ENCODE measurements around the gene GRB10.
"Not testable (repeated sequence)": the region's sequence is repeated elsewhere in the genome, so short reads cannot be mapped to it uniquely, and the experiment has no call there.

Gene GRB10

GRCh38 chr7:50553973-50554372, 228.7 kb downstream of the GRB10 start:
- Histone ChIP-seq H3K36me3 (ENCODE audit: control insufficient read depth, low read depth, low read length) (no peaks in the 10 kb centered on the region), H3K9ac (ENCODE audit: low read length) (no peak overlapping the region), H3K4me1 (ENCODE audit: control insufficient read depth, low read depth, low read length) (peaks cover 13% of the 10 kb centered on the region), H3K9me3 (ENCODE audit: control insufficient read depth, low read depth, low read length) (no peaks in the 10 kb centered on the region), H3K27ac (ENCODE audit: low read length) (no peak overlapping the region), H3K27me3 (ENCODE audit: control insufficient read depth, insufficient read depth, low read length) (no peaks in the 10 kb centered on the region), H3K4me3 (ENCODE audit: low read length) (no peak overlapping the region)

- no peak overlapping the region for H3K4me3 ChIP-seq (ENCODE audit: low read length)
- H3K9ac ChIP-seq (ENCODE audit: low read length) = no peak overlapping the region
- no peaks in the 10 kb centered on the region for H3K9me3 ChIP-seq (ENCODE audit: control insufficient read depth, low read depth, low read length)
- H3K27ac ChIP-seq (ENCODE audit: low read length) = no peak overlapping the region
- H3K4me1 ChIP-seq (ENCODE audit: control insufficient read depth, low read depth, low read length) = peaks cover 13% of the 10 kb centered on the region
- H3K27me3 ChIP-seq (ENCODE audit: control insufficient read depth, insufficient read depth, low read length) = no peaks in the 10 kb centered on the region
- H3K36me3 ChIP-seq (ENCODE audit: control insufficient read depth, low read depth, low read length) = no peaks in the 10 kb centered on the region
These were observed 229.8 kb downstream of the GRB10 start for GRCh38 chr7:50552921-50553320.

GRCh38 chr7:50552139-50552538, 230.6 kb downstream of the GRB10 start:
- no peaks in the 10 kb centered on the region for H3K27me3 ChIP-seq (ENCODE audit: control insufficient read depth, insufficient read depth, low read length)
- H3K4me3 ChIP-seq (ENCODE audit: low read length) = no peak overlapping the region
- H3K9ac ChIP-seq (ENCODE audit: low read length) = no peak overlapping the region
- no peaks in the 10 kb centered on the region for H3K9me3 ChIP-seq (ENCODE audit: control insufficient read depth, low read depth, low read length)
- no peaks in the 10 kb centered on the region for H3K36me3 ChIP-seq (ENCODE audit: control insufficient read depth, low read depth, low read length)
- no peak overlapping the region for H3K27ac ChIP-seq (ENCODE audit: low read length)
- H3K4me1 ChIP-seq (ENCODE audit: control insufficient read depth, low read depth, low read length) = peaks cover 12% of the 10 kb centered on the region

GRCh38 chr7:50545613-50546012, 237.1 kb downstream of the GRB10 start:
- not testable (repeated sequence) for H3K4me1 ChIP-seq (ENCODE audit: control insufficient read depth, low read depth, low read length); H3K9ac ChIP-seq (ENCODE audit: low read length); H3K36me3 ChIP-seq (ENCODE audit: control insufficient read depth, low read depth, low read length); H3K4me3 ChIP-seq (ENCODE audit: low read length); H3K9me3 ChIP-seq (ENCODE audit: control insufficient read depth, low read depth, low read length); H3K27ac ChIP-seq (ENCODE audit: low read length); H3K27me3 ChIP-seq (ENCODE audit: control insufficient read depth, insufficient read depth, low read length)

- H3K27ac ChIP-seq (ENCODE audit: low read length) = no peak overlapping the region
- no peak overlapping the region for H3K4me3 ChIP-seq (ENCODE audit: low read length)
- H3K9me3 ChIP-seq (ENCODE audit: control insufficient read depth, low read depth, low read length) = no peaks in the 10 kb centered on the region
- H3K4me1 ChIP-seq (ENCODE audit: control insufficient read depth, low read depth, low read length) = no peaks in the 10 kb centered on the region
- no peak overlapping the region for H3K9ac ChIP-seq (ENCODE audit: low read length)
- no peaks in the 10 kb centered on the region for H3K27me3 ChIP-seq (ENCODE audit: control insufficient read depth, insufficient read depth, low read length)
- no peaks in the 10 kb centered on the region for H3K36me3 ChIP-seq (ENCODE audit: control insufficient read depth, low read depth, low read length)
These were observed 237.7 kb downstream of the GRB10 start for GRCh38 chr7:50544992-50545391.

GRCh38 chr7:50543776-50544442, 238.8 kb downstream of the GRB10 start:
- H3K9me3 ChIP-seq (ENCODE audit: control insufficient read depth, low read depth, low read length) = no peaks in the 10 kb centered on the region
- H3K4me3 ChIP-seq (ENCODE audit: low read length) = no peak overlapping the region
- H3K27ac ChIP-seq (ENCODE audit: low read length) = no peak overlapping the region
- no peaks in the 10 kb centered on the region for H3K4me1 ChIP-seq (ENCODE audit: control insufficient read depth, low read depth, low read length)
- no peaks in the 10 kb centered on the region for H3K36me3 ChIP-seq (ENCODE audit: control insufficient read depth, low read depth, low read length)
- no peak overlapping the region for H3K9ac ChIP-seq (ENCODE audit: low read length)
- H3K27me3 ChIP-seq (ENCODE audit: control insufficient read depth, insufficient read depth, low read length) = no peaks in the 10 kb centered on the region

- no peaks in the 10 kb centered on the region for H3K27me3 ChIP-seq (ENCODE audit: control insufficient read depth, insufficient read depth, low read length)
- H3K27ac ChIP-seq (ENCODE audit: low read length) = no peak overlapping the region
- H3K36me3 ChIP-seq (ENCODE audit: control insufficient read depth, low read depth, low read length) = no peaks in the 10 kb centered on the region
- H3K9me3 ChIP-seq (ENCODE audit: control insufficient read depth, low read depth, low read length) = no peaks in the 10 kb centered on the region
- H3K4me3 ChIP-seq (ENCODE audit: low read length) = no peak overlapping the region
- no peaks in the 10 kb centered on the region for H3K4me1 ChIP-seq (ENCODE audit: control insufficient read depth, low read depth, low read length)
- no peak overlapping the region for H3K9ac ChIP-seq (ENCODE audit: low read length)
These were observed 240.6 kb downstream of the GRB10 start for GRCh38 chr7:50542132-50542531.

GRCh38 chr7:50540785-50541579, 241.7 kb downstream of the GRB10 start:
- H3K9ac ChIP-seq (ENCODE audit: low read length) = no peak overlapping the region
- H3K27ac ChIP-seq (ENCODE audit: low read length) = no peak overlapping the region
- H3K4me3 ChIP-seq (ENCODE audit: low read length) = no peak overlapping the region
- no peaks in the 10 kb centered on the region for H3K36me3 ChIP-seq (ENCODE audit: control insufficient read depth, low read depth, low read length)
- H3K9me3 ChIP-seq (ENCODE audit: control insufficient read depth, low read depth, low read length) = no peaks in the 10 kb centered on the region
- H3K27me3 ChIP-seq (ENCODE audit: control insufficient read depth, insufficient read depth, low read length) = no peaks in the 10 kb centered on the region
- no peaks in the 10 kb centered on the region for H3K4me1 ChIP-seq (ENCODE audit: control insufficient read depth, low read depth, low read length)
